HepG2 (cell line): ENCODE data around the gene L3MBTL4. TPM values are rescaled to one million over a fixed set of nuclear protein-coding genes. Genes with fewer than 3 reads are reported as not detected.

Experiments used
- CERS6 ChIP-seq: sonication (generic); formaldehyde crosslinking; IDR thresholded peaks from 2 replicates; pipeline ENCODE4 v1.5.0; 2020; ENCODE audit warnings: missing genetic modification reagents
- CHD2 ChIP-seq: IDR thresholded peaks from 2 replicates; pipeline ENCODE4 v1.6.1; 2011; ENCODE audit warnings: low read depth, low read length, improper control_type of control experiment
- CREM ChIP-seq, 2 experiments: sonication (generic) in 1 of 2; formaldehyde crosslinking in 1 of 2; IDR thresholded peaks; 2 replicates each; pipeline versions ENCODE4 v1.4.0 to v1.6.1; 2016 to 2020; ENCODE audit warnings: antibody characterized with exemption in 1 of 2, mild to moderate bottlenecking in 1 of 2, missing genetic modification reagents in 1 of 2
- E2F5 ChIP-seq: sonication (generic); formaldehyde crosslinking; conservative IDR thresholded peaks from 2 replicates; pipeline ENCODE4 v1.4.0; 2020; ENCODE audit warnings: missing genetic modification reagents
- GATAD1 ChIP-seq: IDR thresholded peaks from 2 replicates; pipeline ENCODE4 v1.6.1; 2016; ENCODE audit warnings: missing genetic modification reagents, missing compliant biosample characterization
- GZF1 ChIP-seq: sonication (generic); formaldehyde crosslinking; IDR thresholded peaks from 2 replicates; pipeline ENCODE4 v1.5.1; 2020; ENCODE audit warnings: mild to moderate bottlenecking, missing genetic modification reagents
- HNF4A ChIP-seq: sonication (generic); formaldehyde crosslinking; IDR thresholded peaks from 2 replicates; pipeline ENCODE4 v1.4.0; 2020; ENCODE audit warnings: missing genetic modification reagents
- KAT8 ChIP-seq: IDR thresholded peaks from 2 replicates; pipeline ENCODE4 v1.6.1; 2016; ENCODE audit warnings: missing genetic modification reagents, missing compliant biosample characterization
- KDM3A ChIP-seq: IDR thresholded peaks from 2 replicates; pipeline ENCODE4 v1.6.1; 2018; ENCODE audit warnings: low read depth, missing compliant biosample characterization
- LRRFIP1 ChIP-seq: sonication (generic); formaldehyde crosslinking; conservative IDR thresholded peaks from 2 replicates; pipeline ENCODE4 v1.4.0; 2020; ENCODE audit warnings: missing genetic modification reagents
- NR2F2 ChIP-seq: IDR thresholded peaks from 2 replicates; pipeline ENCODE4 v1.6.1; 2012; ENCODE audit warnings: low read depth, inconsistent platforms, borderline replicate concordance
- ONECUT2 ChIP-seq: sonication (generic); formaldehyde crosslinking; IDR thresholded peaks from 2 replicates; pipeline ENCODE4 v1.4.0; 2020; ENCODE audit warnings: missing genetic modification reagents
- SAP130 ChIP-seq: IDR thresholded peaks from 2 replicates; pipeline ENCODE4 v1.6.1; 2016; ENCODE audit warnings: low read depth
- SKIL ChIP-seq: sonication (generic); formaldehyde crosslinking; IDR thresholded peaks from 2 replicates; pipeline ENCODE4 v1.8.0; 2022; ENCODE audit warnings: missing genetic modification reagents, mild to moderate bottlenecking, moderate library complexity, borderline replicate concordance
- SP2 ChIP-seq: sonication (generic); formaldehyde crosslinking; IDR thresholded peaks from 2 replicates; pipeline ENCODE4 v1.5.1; 2020; ENCODE audit warnings: mild to moderate bottlenecking, missing genetic modification reagents
- TBX3 ChIP-seq: fragments of 450-650 bp; IDR thresholded peaks from 2 replicates; pipeline ENCODE4 v1.6.1; 2017; ENCODE audit warnings: antibody characterized with exemption, mild to moderate bottlenecking, inconsistent platforms, borderline replicate concordance
- ZBTB3 ChIP-seq: sonication (generic); formaldehyde crosslinking; IDR thresholded peaks from 2 replicates; pipeline ENCODE4 v1.4.0; 2020; ENCODE audit warnings: low read depth, mild to moderate bottlenecking, moderate library complexity, missing genetic modification reagents, borderline replicate concordance
- ZNF33B ChIP-seq: sonication (generic); formaldehyde crosslinking; IDR thresholded peaks from 2 replicates; pipeline ENCODE4 v1.5.1; 2020; ENCODE audit warnings: mild to moderate bottlenecking, missing genetic modification reagents
- ZNF34 ChIP-seq: sonication (generic); formaldehyde crosslinking; IDR thresholded peaks from 2 replicates; pipeline ENCODE4 v1.4.0; 2020; ENCODE audit warnings: mild to moderate bottlenecking, missing genetic modification reagents, borderline replicate concordance
- ZNF460 ChIP-seq: sonication (generic); formaldehyde crosslinking; IDR thresholded peaks from 2 replicates; pipeline ENCODE4 v1.5.1; 2020; ENCODE audit warnings: missing genetic modification reagents, mild to moderate bottlenecking, borderline replicate concordance
- ZNF547 ChIP-seq: sonication (generic); formaldehyde crosslinking; IDR thresholded peaks from 2 replicates; pipeline ENCODE4 v1.5.1; 2020; ENCODE audit warnings: mild to moderate bottlenecking, missing genetic modification reagents
- ZNF589 ChIP-seq: sonication (generic); formaldehyde crosslinking; conservative IDR thresholded peaks from 2 replicates; pipeline ENCODE4 v1.8.0; 2022; ENCODE audit warnings: mild to moderate bottlenecking, moderate library complexity, missing genetic modification reagents
- polyA plus RNA-seq, 8 experiments: library from polyadenylated mRNA; depleted of rRNA in 3 of 8; stranded (reverse) in 7 of 8; unstranded in 1 of 8; fragments of >200 nt; fragmentation: Illumina TruSeq in 4 of 8; extraction: Trizol in 4 of 8; gene quantifications; 2 replicates each; pipeline versions ENCODE4 v1.2.1 to v1.2.3, GENCODE V29; 2011 to 2016; ENCODE audit warnings: low read depth in 4 of 8, missing spikeins in 1 of 8, mixed read lengths in 1 of 8; ENCODE audit not compliant: insufficient read depth in 1 of 8
- total RNA-seq, 5 experiments: library from RNA; depleted of rRNA; stranded (reverse); fragments of >200 nt; fragmentation: Illumina TruSeq; extraction: Trizol; gene quantifications; 2 replicates each; pipeline ENCODE4 v1.2.3, GENCODE V29; 2016; ENCODE audit warnings: low read depth in 1 of 5

The L3MBTL4 gene
- total and polyA plus RNA-seq, 2 of the 13 experiments (the other 11 are each of a cell fraction or from before 2014, with no cell fraction given): 10.8 to 13.3 TPM

GRCh38 chr18:5998166-5998881, 416.4 kb downstream of the L3MBTL4 start (continued):
- TF ChIP-seq LRRFIP1 (CRISPR knock-in tag): no peak
- TF ChIP-seq SAP130 (CRISPR knock-in tag): peak; percentile 60
- no peak for TF ChIP-seq ZNF589 (CRISPR knock-in tag)
- TF ChIP-seq NR2F2: peak; percentile 73; the same call in 1 of the 2 replicates
- TF ChIP-seq GZF1: no peak
- TF ChIP-seq KAT8: no peak
- TF ChIP-seq E2F5 (CRISPR knock-in tag): no peak
- peak; percentile 71; the same call in 1 of the 2 replicates for TF ChIP-seq SKIL
- no peak for TF ChIP-seq TBX3
- no peak for TF ChIP-seq ZNF33B (CRISPR knock-in tag)
- TF ChIP-seq CHD2: no peak
- TF ChIP-seq ONECUT2 (CRISPR knock-in tag): no peak
- TF ChIP-seq CREM (IDR thresholded peaks at IDR 0.05): peak; percentile 36; the same call in 1 of the 2 replicates
- TF ChIP-seq CREM (CRISPR knock-in tag; IDR thresholded peaks at IDR 0.05): no peak
- no peak for TF ChIP-seq KDM3A (CRISPR knock-in tag)
- 0 out of 2 replicates have a peak, but pooled peaks have one; percentile 58 for TF ChIP-seq ZBTB3
- no peak for TF ChIP-seq ZNF460 (CRISPR knock-in tag)
- no peak for TF ChIP-seq ZNF547 (CRISPR knock-in tag)
- no peak for TF ChIP-seq ZNF34 (CRISPR knock-in tag)
- peak; percentile 83 for TF ChIP-seq HNF4A (CRISPR knock-in tag)
- no peak for TF ChIP-seq SP2
- TF ChIP-seq CERS6 (CRISPR knock-in tag): no peak
- 0 out of 2 replicates have a peak, but pooled peaks have one; percentile 18 for TF ChIP-seq GATAD1 (CRISPR knock-in tag)
